DND-41 (cell line): Measurements from ENCODE around the gene PLEKHG5.

Experiments used
- ATAC-seq: fragments of 200-7000 bp; cut with Tn5 transposase; 3 replicates; pipeline ENCODE4 v1.9.1; 2021; ENCODE audit warnings: low read depth; ENCODE audit not compliant: insufficient read depth
- DNase-seq: peaks from one replicate; pipeline ENCODE4 v3.0.0-alpha.2; 2020
- H2AFZ ChIP-seq: 2 replicates; pipeline ENCODE4 v1.6.0; 2012; ENCODE audit warnings: low read depth, low read length
- H3K27ac ChIP-seq: 2 replicates; pipeline ENCODE4 v1.5.1; 2012; ENCODE audit warnings: low read length, inconsistent platforms
- H3K27me3 ChIP-seq: fragments of 200-600 bp; sonication (generic); 2 replicates; pipeline ENCODE4 v1.6.0; 2012; ENCODE audit warnings: low read length, mild to moderate bottlenecking, inconsistent platforms; ENCODE audit not compliant: insufficient read depth, poor library complexity
- H3K36me3 ChIP-seq: 2 replicates; pipeline ENCODE4 v1.5.1; 2012; ENCODE audit warnings: low read length, inconsistent platforms; ENCODE audit not compliant: insufficient read depth
- H3K4me1 ChIP-seq: 2 replicates; pipeline ENCODE4 v1.5.1; 2012; ENCODE audit warnings: mild to moderate bottlenecking, low read length; ENCODE audit not compliant: insufficient read depth
- H3K4me2 ChIP-seq: 2 replicates; pipeline ENCODE4 v1.6.0; 2012; ENCODE audit warnings: mild to moderate bottlenecking, moderate library complexity, low read length, inconsistent platforms; ENCODE audit not compliant: insufficient read depth
- H3K4me3 ChIP-seq, 2 experiments: fragments of 200-600 bp in 1 of 2; shearing (Covaris generic) in 1 of 2; 2 replicates each; pipeline ENCODE4 v1.5.1; 2012 to 2016; ENCODE audit warnings: inconsistent platforms in 2 of 2, low read length in 2 of 2, mild to moderate bottlenecking in 2 of 2, low read depth in 1 of 2, moderate library complexity in 1 of 2
- H3K79me2 ChIP-seq: 2 replicates; pipeline ENCODE4 v1.6.0; 2012; ENCODE audit warnings: low read length, inconsistent platforms; ENCODE audit not compliant: insufficient read depth
- H3K9ac ChIP-seq: 2 replicates; pipeline ENCODE4 v1.6.0; 2012; ENCODE audit warnings: low read depth, mild to moderate bottlenecking, inconsistent platforms, low read length, moderate library complexity
- H3K9me3 ChIP-seq: 2 replicates; pipeline ENCODE4 v1.5.1; 2012; ENCODE audit warnings: low read length, moderate library complexity, mild to moderate bottlenecking, inconsistent platforms; ENCODE audit not compliant: insufficient read depth, severe bottlenecking
- H4K20me1 ChIP-seq: 2 replicates; pipeline ENCODE4 v1.6.0; 2012; ENCODE audit warnings: low read length; ENCODE audit not compliant: insufficient read depth
- CTCF ChIP-seq: IDR thresholded peaks from 2 replicates; pipeline ENCODE4 v1.5.1; 2012; ENCODE audit warnings: borderline replicate concordance, low read length, moderate library complexity, mild to moderate bottlenecking; ENCODE audit not compliant: poor library complexity, severe bottlenecking; ENCODE audit errors: extremely low read depth
- EZH2 ChIP-seq: IDR thresholded peaks from 3 replicates; pipeline ENCODE4 v1.6.1; 2012; ENCODE audit warnings: borderline replicate concordance, low read depth, mild to moderate bottlenecking, moderate library complexity, low read length, inconsistent platforms; ENCODE audit not compliant: severe bottlenecking

Gene PLEKHG5

GRCh38 chr1:6501279-6501813, 9.9 kb upstream of the PLEKHG5 start:
- ATAC-seq (no peak), DNase-seq (no peak)
- Histone ChIP-seq H3K27me3 (peaks cover 11% of the 10 kb centered on the region), H3K9me3 (no peaks in the 10 kb centered on the region), H4K20me1 (0 out of 2 replicates have a peak, but pooled peaks cover 2% of the 10 kb centered on the region), H3K36me3 (no peaks in the 10 kb centered on the region), H3K4me2 (no peak overlapping the region), H3K79me2 (no peaks in the 10 kb centered on the region), H3K4me3 (no peak overlapping the region), H3K27ac (no peak overlapping the region), H2AFZ (no peak overlapping the region), H3K4me1 (peaks cover 19% of the 10 kb centered on the region), H3K9ac (no peak overlapping the region)
- TF ChIP-seq CTCF, result no peak
- no peak for TF ChIP-seq EZH2

- H3K9ac ChIP-seq, result no peak overlapping the region
- H4K20me1 ChIP-seq, result 0 out of 2 replicates have a peak, but pooled peaks cover 2% of the 10 kb centered on the region
- H3K9me3 ChIP-seq, result no peaks in the 10 kb centered on the region
- ATAC-seq, result no peak
- peaks cover 19% of the 10 kb centered on the region for H3K4me1 ChIP-seq
- no peak overlapping the region for H3K4me3 ChIP-seq
- no peak overlapping the region for H3K4me2 ChIP-seq
- no peak for TF ChIP-seq CTCF
- no peak for TF ChIP-seq EZH2
- H3K27me3 ChIP-seq, result peaks cover 11% of the 10 kb centered on the region
- H3K36me3 ChIP-seq, result no peaks in the 10 kb centered on the region
- no peaks in the 10 kb centered on the region for H3K79me2 ChIP-seq
- no peak overlapping the region for H2AFZ ChIP-seq
- no peak overlapping the region for H3K27ac ChIP-seq
- no peak for DNase-seq
These were observed 9.2 kb upstream of the PLEKHG5 start for GRCh38 chr1:6500544-6501278.

GRCh38 chr1:6499296-6499695, 7.8 kb upstream of the PLEKHG5 start:
- no peak overlapping the region for H3K9ac ChIP-seq
- H3K4me2 ChIP-seq, result no peak overlapping the region
- peaks cover 11% of the 10 kb centered on the region for H3K27me3 ChIP-seq
- H3K4me1 ChIP-seq, result peaks cover 22% of the 10 kb centered on the region
- DNase-seq (no peak), ATAC-seq (no peak)
- H4K20me1 ChIP-seq, result 0 out of 2 replicates have a peak, but pooled peaks cover 2% of the 10 kb centered on the region
- no peaks in the 10 kb centered on the region for H3K36me3 ChIP-seq
- H3K79me2 ChIP-seq, result no peaks in the 10 kb centered on the region
- no peak overlapping the region for H2AFZ ChIP-seq
- TF ChIP-seq EZH2 (no peak), CTCF (no peak)
- no peak overlapping the region for H3K4me3 ChIP-seq
- H3K27ac ChIP-seq, result no peak overlapping the region
- H3K9me3 ChIP-seq, result no peaks in the 10 kb centered on the region
